Stimulated activated CD8-positive, alpha-beta memory T cell treated with anti-CD3 and anti-CD28 coated beads, Interleukin-15, amount 100 ng/mL, for 24 hours (primary cell): ENCODE results near the gene TMEM120B.
"Not testable (repeated sequence)": the region's sequence is repeated elsewhere in the genome, so short reads cannot be mapped to it uniquely, and the experiment has no call there.

Experiments
- DNase-seq: peaks from one replicate; pipeline ENCODE4 v3.0.0-alpha.2; 2020; ENCODE audit warnings: low read depth

Gene TMEM120B

DNA sequence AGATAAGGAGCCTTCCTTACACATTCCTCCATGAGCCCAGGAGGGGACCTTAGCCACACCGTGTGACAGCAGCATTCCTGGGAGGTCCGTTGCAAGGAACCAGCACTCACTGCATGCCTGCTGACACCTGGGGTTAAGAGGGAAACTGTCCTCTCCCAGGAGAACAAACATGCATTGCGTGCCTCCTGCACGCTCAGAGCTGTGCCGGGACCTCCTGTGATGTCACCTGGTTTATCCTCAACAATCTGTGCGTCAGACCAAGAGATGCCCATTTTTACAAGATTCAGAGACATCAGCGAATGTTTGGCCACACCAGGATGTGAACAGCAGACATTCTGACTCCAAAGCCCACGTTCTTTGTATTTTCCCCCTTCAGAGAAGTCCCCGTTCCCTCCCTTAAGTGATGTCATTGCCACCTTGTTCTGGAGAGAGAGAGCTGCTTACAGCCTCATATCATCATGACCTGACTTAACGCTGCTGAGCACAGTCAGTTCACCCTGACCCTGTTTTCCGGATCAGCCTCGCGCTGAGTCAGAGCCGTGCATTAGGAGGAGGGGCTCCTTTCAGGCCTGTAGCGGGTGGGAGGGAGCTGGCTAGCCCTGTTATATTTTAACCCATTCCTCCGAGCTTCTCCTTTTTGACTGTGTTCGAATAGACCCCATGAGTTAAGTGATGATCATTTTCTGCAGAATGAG is 36.2 kb downstream of the TMEM120B start:
- DNase-seq = no peak

- no peak for DNase-seq
Measured at GRCh38 chr12:121749267-121749666, 36.7 kb downstream of the TMEM120B start.

DNA sequence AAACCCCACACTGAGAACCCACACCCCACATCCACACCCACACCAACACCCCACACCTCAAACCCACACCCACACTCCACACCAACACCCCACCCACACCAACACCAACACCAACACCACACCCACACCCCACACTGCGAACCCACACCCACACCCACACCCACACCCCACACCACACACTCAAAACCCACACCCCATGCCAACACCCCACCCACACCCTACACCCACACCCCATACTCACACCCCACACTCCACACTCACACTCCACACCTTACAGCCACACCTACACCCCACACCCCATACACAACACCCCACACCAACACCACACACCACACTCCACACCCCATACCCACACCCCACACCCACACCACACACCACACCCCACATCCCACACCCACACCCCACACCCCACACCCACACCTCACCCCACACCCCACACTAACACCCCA is 38.0 kb downstream of the TMEM120B start:
- DNase-seq = no peak

DNA sequence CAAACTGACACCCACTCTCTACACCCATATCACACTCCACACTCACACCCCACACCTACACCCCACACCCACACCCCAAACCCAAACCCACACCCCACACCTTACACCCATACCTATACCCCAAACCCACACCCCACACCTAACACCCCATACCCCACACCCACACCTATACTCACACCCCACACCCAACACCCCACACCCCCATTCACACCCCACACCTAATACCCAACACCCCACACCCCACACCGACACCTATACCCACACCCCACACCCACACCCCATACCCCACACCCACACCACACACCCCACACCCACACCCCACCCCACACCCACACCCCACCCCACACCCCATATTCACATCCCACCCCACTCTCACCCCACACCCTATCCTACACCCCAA is 38.5 kb downstream of the TMEM120B start:
- DNase-seq = no peak

- DNase-seq = no peak
Measured at GRCh38 chr12:121751749-121752351, 39.3 kb downstream of the TMEM120B start.

DNA sequence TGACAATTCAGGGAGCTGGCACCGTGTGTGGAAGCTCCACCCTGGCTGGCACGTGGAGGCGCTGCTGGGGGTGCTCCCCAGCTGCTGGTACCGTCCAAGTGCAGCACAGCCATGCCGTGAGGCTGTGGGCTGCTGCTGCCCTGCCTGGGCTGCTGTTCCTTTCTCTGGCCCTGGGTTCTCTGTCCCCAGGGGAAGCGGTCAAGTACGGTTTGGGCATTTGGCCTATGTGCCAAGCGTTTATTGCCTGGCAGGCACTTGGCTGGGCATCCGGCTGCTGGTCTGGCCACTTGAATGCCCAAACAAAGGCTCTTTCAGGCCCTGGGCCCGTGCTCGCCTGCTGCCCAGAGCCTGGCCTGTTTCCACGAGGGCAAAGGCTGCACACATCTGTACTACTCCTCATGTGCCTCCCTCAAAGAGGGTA is 41.3 kb downstream of the TMEM120B start:
- no peak for DNase-seq

GRCh38 chr12:121754836-121755235 is 42.3 kb downstream of the TMEM120B start:
- no peak for DNase-seq

DNA sequence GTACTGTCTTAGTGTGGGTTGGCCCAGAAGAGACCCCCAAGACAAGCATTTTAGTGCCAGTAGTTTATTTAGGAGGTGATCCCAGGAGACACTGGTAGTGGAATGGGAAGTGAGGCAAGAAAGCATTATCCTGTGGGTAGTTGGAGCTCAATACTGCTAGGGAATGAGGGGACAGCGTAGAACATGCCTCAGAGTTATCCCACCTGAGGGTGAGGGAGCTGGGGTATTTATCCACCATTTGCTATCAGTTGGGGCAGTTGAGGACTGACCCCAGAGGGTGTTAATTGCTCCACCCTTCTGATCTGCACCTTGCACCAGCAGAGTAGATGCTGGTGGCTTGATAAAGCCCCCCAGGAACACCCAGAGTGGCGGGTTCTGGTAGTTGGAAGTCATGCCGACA is 43.0 kb downstream of the TMEM120B start:
- DNase-seq = no peak

- not testable (repeated sequence) for DNase-seq
Measured at GRCh38 chr12:121758536-121758935, 46.0 kb downstream of the TMEM120B start.

- no peak for DNase-seq
Measured at GRCh38 chr12:121762269-121762668, 49.7 kb downstream of the TMEM120B start.

DNA sequence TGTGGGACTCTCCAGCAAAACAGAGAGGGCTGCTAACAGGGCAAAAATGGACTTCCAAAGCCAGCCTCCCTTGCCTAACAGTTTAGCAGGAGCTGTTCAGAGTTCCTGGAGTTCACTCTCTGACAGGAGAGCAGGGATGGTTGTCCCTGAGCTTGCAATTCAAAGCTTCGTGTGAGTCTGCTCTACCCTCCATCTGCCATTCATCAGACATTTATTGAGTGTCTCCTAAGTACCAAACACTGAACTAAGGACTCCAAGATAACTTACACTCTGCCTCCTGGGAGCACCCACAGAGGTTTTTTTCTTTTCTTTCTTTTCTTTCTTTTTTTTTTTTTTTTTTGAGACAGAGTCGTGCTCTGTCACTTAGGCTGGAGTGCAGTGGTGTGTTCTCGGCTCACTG is 52.3 kb downstream of the TMEM120B start:
- no peak for DNase-seq

DNA sequence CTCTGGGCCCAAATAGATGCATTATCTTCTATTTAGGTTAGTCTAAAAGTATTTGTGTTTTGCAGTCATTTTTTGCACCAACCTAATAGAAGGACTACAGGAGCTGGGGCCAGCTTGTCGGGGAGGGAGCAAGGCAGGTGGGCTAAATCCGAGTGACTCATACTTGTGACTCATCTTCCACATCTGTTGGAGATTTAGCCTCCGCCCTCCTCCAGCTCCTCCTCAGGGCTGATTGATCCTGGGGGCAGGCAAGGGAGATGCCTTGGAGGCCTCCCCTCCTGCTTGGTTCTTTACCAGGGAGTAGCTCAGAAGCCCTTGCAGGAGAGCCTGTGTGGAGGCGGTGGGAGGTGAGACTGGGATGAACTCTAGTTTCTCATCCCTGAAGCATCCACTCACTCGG is 53.0 kb downstream of the TMEM120B start:
- DNase-seq = no peak

DNA sequence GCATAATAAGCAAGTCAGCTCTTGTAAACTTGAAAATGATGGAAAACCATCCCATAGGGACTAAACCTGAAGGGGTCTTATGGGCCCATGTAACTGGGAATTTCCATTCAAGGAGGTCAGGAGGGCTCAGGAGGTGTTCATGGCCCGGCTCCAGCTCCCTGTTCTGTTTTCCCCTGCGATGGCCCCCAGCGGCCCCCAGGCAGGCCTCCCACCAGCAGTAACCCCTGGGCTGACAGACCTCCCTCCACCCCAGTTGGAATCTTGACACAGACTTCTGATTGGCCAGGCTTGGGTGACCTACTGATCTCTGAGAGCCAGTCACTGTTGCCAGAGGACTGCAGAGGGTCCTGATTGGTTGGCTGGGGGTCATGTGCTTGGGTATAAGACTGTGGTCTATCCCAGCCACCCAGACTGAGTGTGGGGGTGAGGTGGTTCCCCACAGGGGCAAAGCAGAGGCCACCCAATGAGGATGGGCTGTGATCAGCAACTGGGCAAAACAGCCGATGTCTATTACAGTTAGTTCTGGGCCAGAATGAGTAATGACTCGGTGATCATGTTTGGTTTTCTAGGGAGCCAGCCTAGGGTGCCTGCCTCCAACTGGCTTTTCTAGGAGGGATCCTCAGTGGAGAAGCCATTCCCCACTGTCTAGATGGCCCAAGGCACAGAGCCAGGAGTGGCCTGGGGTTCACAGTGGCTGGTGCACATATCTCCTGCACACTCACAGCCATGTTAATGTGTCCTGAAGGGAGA is 53.9 kb downstream of the TMEM120B start:
- DNase-seq = no peak

DNA sequence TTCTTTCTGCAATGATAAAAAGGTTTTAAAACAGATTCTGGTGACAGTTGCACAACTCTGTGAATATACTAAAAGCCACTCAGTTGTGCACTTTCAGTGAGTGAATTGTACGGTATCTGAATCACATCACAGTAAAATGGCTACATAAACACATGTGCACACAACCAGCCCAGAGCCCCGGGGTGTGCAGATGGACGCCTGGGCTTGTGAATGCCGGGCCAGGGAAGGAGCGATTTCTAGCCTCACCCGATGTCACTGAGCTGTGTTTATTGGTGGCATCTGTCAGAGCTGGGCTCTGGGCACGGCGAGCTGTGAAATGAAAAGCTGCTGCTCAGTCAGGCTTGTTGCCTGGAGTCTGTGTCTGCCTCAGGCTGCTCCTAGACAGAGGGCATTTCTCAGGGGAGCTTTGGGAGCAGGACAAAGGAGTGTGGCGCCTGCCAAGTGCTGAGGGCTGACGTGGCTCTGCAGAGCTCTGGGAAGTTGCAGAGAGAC is 55.0 kb downstream of the TMEM120B start:
- DNase-seq = no peak

DNA sequence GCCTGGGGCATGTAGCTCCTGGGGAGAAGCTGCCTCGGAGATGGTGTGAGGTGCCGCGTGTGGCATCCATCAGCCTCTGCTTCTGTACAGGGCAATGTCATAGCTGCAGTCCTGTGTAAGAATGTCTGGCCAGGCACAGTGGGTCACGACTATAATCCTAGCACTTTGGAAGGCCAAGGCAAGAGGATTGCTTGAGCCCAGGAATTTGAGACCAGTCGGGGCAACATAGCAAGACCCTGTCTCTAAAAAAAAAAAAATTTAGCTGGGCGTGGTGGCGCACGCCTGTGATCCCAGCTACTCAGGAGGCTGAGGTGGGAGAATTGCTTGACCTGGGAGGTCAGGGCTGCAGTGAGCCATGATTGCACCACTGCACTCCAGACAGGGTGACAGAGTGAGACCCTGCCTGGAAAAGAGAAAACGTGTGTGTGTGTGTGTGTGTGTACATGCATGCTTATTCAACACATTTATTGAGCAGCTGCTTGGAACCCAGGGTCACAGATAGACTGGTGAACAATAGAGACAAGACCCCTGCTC is 56.8 kb downstream of the TMEM120B start:
- no peak for DNase-seq

- DNase-seq = no peak
Measured at GRCh38 chr12:121769831-121770301, 57.3 kb downstream of the TMEM120B start.

DNA sequence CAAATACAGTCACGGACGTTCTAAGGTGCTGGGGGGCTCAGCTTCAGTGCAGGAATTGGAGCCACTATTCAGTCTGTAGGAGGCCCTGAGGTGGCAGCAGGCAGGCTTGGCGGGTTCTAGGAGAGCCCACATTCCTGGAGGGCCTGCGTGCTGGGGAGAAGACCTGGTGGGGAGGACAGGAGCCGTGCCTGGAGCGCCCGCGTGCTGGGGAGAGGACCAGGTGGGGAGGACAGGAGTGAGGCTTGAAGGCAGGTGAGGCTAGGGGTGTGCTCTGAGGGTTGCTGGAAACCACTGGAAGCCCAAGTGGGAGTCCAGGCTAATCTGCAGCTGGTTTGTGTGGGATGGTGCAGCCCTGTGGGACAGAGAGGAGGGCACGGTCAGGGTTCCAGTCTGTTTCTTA is 57.8 kb downstream of the TMEM120B start:
- DNase-seq = no peak

DNA sequence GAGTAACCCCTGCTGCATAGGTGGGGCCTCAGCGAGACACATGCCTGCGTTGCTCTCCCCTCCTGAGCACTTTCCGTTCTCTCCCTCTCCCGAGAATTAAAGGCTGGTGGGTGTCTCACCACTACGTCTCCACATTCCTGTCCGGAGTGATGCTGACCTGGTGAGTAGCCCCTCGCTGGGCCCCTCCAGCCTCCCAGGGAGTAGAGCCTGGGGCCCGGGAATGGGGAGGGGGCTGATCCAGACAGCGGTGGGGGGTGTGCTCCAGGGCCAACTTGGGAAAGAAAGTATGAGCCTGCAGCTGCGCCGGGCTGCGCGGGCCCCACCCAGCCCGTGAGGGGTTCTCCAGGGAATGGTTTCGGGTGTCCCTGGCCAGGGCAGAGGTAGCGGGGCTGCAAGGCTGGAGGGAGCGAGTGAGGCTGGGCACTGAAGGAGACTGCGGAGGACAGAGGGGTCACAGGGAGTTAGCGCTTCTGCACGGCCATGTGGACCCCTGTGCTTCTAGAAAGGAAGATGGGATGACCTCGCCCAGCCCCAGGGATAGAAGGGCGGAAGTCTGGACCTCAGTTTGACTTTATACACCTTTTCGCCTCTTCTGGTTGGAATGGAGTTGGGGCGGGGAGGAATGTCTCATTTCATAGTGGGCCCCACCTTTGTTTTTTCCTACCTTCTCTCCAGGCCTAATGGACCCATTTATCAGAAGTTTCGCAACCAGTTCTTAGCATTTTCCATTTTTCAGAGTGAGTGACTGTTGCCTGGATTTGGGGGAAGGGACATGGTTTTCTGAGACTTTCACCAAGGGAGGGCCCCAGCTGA is 58.5 kb downstream of the TMEM120B start:
- no peak for DNase-seq

- no peak for DNase-seq
Measured at GRCh38 chr12:121773011-121773777, 60.6 kb downstream of the TMEM120B start.

- DNase-seq = no peak
Measured at GRCh38 chr12:121774968-121775474, 62.5 kb downstream of the TMEM120B start.

- no peak for DNase-seq
Measured at GRCh38 chr12:121775501-121775900, 62.9 kb downstream of the TMEM120B start.
